ENCODE data around the gene CYP4F12. TPM values are rescaled to one million over a fixed set of nuclear protein-coding genes. Genes with fewer than 3 reads are reported as not detected.

The CYP4F12 gene
- total RNA-seq, 1 donor from 2014 or later = not detected

GRCh38 chr19:15652559-15653278 is 20.2 kb upstream of the CYP4F12 start:
- no peak for DNase-seq (ENCODE audit: low spot score)
- Mint-ChIP-seq H3K27ac (ENCODE audit: unreplicated experiment) (no peak overlapping the region), H3K4me3 (ENCODE audit: unreplicated experiment) (no peak overlapping the region), H3K36me3 (ENCODE audit: low read depth) (no peaks in the 10 kb centered on the region), H3K9me3 (ENCODE audit: low read depth) (peaks cover 21% of the 10 kb centered on the region), H3K27me3 (ENCODE audit: low read depth) (peaks cover 4% of the 10 kb centered on the region), H3K4me1 (ENCODE audit: low read depth) (no peaks in the 10 kb centered on the region)
- TF ChIP-seq CTCF (IDR thresholded peaks at IDR 0.05) = no peak

GRCh38 chr19:15656467-15656866 is 16.4 kb upstream of the CYP4F12 start:
- Mint-ChIP-seq H3K9me3 (ENCODE audit: low read depth) (peaks cover 4% of the 10 kb centered on the region), H3K4me3 (ENCODE audit: unreplicated experiment) (no peak overlapping the region), H3K27ac (ENCODE audit: unreplicated experiment) (no peak overlapping the region), H3K4me1 (ENCODE audit: low read depth) (no peaks in the 10 kb centered on the region), H3K36me3 (ENCODE audit: low read depth) (no peaks in the 10 kb centered on the region), H3K27me3 (ENCODE audit: low read depth) (peaks cover 4% of the 10 kb centered on the region)
- no peak for TF ChIP-seq CTCF (IDR thresholded peaks at IDR 0.05)
- DNase-seq (ENCODE audit: low spot score) = no peak

GRCh38 chr19:15663247-15663646 is 9.6 kb upstream of the CYP4F12 start:
- Mint-ChIP-seq H3K9me3 (ENCODE audit: low read depth) (peaks cover 6% of the 10 kb centered on the region), H3K4me1 (ENCODE audit: low read depth) (no peaks in the 10 kb centered on the region), H3K36me3 (ENCODE audit: low read depth) (no peaks in the 10 kb centered on the region), H3K27ac (ENCODE audit: unreplicated experiment) (no peak overlapping the region), H3K27me3 (ENCODE audit: low read depth) (no peaks in the 10 kb centered on the region), H3K4me3 (ENCODE audit: unreplicated experiment) (no peak overlapping the region)
- no peak for DNase-seq (ENCODE audit: low spot score)
- TF ChIP-seq CTCF (IDR thresholded peaks at IDR 0.05) = no peak

- Mint-ChIP-seq H3K27ac (ENCODE audit: unreplicated experiment) (no peak overlapping the region), H3K4me3 (ENCODE audit: unreplicated experiment) (no peak overlapping the region), H3K4me1 (ENCODE audit: low read depth) (no peaks in the 10 kb centered on the region), H3K9me3 (ENCODE audit: low read depth) (peaks cover 9% of the 10 kb centered on the region), H3K27me3 (ENCODE audit: low read depth) (no peaks in the 10 kb centered on the region), H3K36me3 (ENCODE audit: low read depth) (no peaks in the 10 kb centered on the region)
- no peak for DNase-seq (ENCODE audit: low spot score)
- no peak for TF ChIP-seq CTCF (IDR thresholded peaks at IDR 0.05)
Measured at GRCh38 chr19:15666186-15666585, 6.7 kb upstream of the CYP4F12 start.

GRCh38 chr19:15666883-15667282 is 6.0 kb upstream of the CYP4F12 start:
- Mint-ChIP-seq H3K4me1 (ENCODE audit: low read depth) (no peaks in the 10 kb centered on the region), H3K27me3 (ENCODE audit: low read depth) (no peaks in the 10 kb centered on the region), H3K27ac (ENCODE audit: unreplicated experiment) (no peak overlapping the region), H3K36me3 (ENCODE audit: low read depth) (no peaks in the 10 kb centered on the region), H3K4me3 (ENCODE audit: unreplicated experiment) (no peak overlapping the region), H3K9me3 (ENCODE audit: low read depth) (peaks cover 9% of the 10 kb centered on the region)
- DNase-seq (ENCODE audit: low spot score) = no peak
- TF ChIP-seq CTCF (IDR thresholded peaks at IDR 0.05) = no peak
